ENCODE data around the gene TMEM184C.
A peak's percentile ranks its signal among the peaks of the same experiment; 100 is the strongest.

The TMEM184C gene

GRCh38 chr4:147674073-147674472 lies 56.9 kb downstream of the TMEM184C start:
- no peak for DNase-seq

- DNase-seq, result no peak
Observed at GRCh38 chr4:147674496-147674895, 57.3 kb downstream of the TMEM184C start.

GRCh38 chr4:147678106-147678505 lies 60.9 kb downstream of the TMEM184C start:
- DNase-seq, result no peak

GRCh38 chr4:147678796-147679549 lies 61.8 kb downstream of the TMEM184C start:
- DNase-seq, result no peak

GRCh38 chr4:147682755-147683154 lies 65.6 kb downstream of the TMEM184C start:
- no peak for DNase-seq

- DNase-seq, result peak in 1 of 2 experiments; percentile 6
Observed at GRCh38 chr4:147683188-147683591, 66.0 kb downstream of the TMEM184C start.

- peak; percentile 69 to 92 for DNase-seq
Observed at GRCh38 chr4:147683717-147684700, 66.8 kb downstream of the TMEM184C start, which contains the start of gene PRMT9. TSS of gene PRMT9 (minus strand) at chr4:147684163. CDS start at chr4:147683987, 176 bp downstream.

GRCh38 chr4:147689067-147689466 lies 71.9 kb downstream of the TMEM184C start:
- no peak for DNase-seq

- DNase-seq, result no peak
Observed at GRCh38 chr4:147691820-147692219, 74.6 kb downstream of the TMEM184C start.

- no peak for DNase-seq
Observed at GRCh38 chr4:147693218-147693617, 76.0 kb downstream of the TMEM184C start.

GRCh38 chr4:147696866-147697265 lies 79.7 kb downstream of the TMEM184C start:
- no peak for DNase-seq

GRCh38 chr4:147704846-147705245 lies 87.6 kb downstream of the TMEM184C start:
- no peak for DNase-seq

GRCh38 chr4:147707892-147708672 lies 90.9 kb downstream of the TMEM184C start:
- peak; percentile 8 to 48 for DNase-seq

GRCh38 chr4:147709999-147710398 lies 92.8 kb downstream of the TMEM184C start:
- no peak for DNase-seq

- DNase-seq, result no peak
Observed at GRCh38 chr4:147714575-147715401, 97.6 kb downstream of the TMEM184C start.

- DNase-seq, result no peak
Observed at GRCh38 chr4:147717878-147718277, 100.7 kb downstream of the TMEM184C start.
